ENCODE data around the gene ARL2. TPM values are rescaled to one million over a fixed set of nuclear protein-coding genes. Genes with fewer than 3 reads are reported as not detected.

The ARL2 gene
- total RNA-seq, 1 donor from 2014 or later: 66.4 TPM

- no peaks in the 10 kb centered on the region for H3K4me1 Mint-ChIP-seq (ENCODE audit: unreplicated experiment)
- peaks cover 9% of the 10 kb centered on the region for H3K27me3 Mint-ChIP-seq (ENCODE audit: unreplicated experiment)
- no peaks in the 10 kb centered on the region for H3K36me3 Mint-ChIP-seq (ENCODE audit: low read depth, unreplicated experiment)
- H3K27ac Mint-ChIP-seq (ENCODE audit: unreplicated experiment): no peak overlapping the region
- no peaks in the 10 kb centered on the region for H3K9me3 Mint-ChIP-seq (ENCODE audit: unreplicated experiment)
- no peak for DNase-seq (ENCODE audit: low spot score)
- no peak overlapping the region for H3K4me3 Mint-ChIP-seq (ENCODE audit: unreplicated experiment)
- TF ChIP-seq, protein P1, sequence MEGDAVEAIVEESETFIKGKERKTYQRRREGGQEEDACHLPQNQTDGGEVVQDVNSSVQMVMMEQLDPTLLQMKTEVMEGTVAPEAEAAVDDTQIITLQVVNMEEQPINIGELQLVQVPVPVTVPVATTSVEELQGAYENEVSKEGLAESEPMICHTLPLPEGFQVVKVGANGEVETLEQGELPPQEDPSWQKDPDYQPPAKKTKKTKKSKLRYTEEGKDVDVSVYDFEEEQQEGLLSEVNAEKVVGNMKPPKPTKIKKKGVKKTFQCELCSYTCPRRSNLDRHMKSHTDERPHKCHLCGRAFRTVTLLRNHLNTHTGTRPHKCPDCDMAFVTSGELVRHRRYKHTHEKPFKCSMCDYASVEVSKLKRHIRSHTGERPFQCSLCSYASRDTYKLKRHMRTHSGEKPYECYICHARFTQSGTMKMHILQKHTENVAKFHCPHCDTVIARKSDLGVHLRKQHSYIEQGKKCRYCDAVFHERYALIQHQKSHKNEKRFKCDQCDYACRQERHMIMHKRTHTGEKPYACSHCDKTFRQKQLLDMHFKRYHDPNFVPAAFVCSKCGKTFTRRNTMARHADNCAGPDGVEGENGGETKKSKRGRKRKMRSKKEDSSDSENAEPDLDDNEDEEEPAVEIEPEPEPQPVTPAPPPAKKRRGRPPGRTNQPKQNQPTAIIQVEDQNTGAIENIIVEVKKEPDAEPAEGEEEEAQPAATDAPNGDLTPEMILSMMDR (IDR thresholded peaks at IDR 0.05; ENCODE audit: unreplicated experiment): no peak
Observed at GRCh38 chr11:65066315-65066714, 52.4 kb downstream of the ARL2 start.

GRCh38 chr11:65066805-65067291, 52.9 kb downstream of the ARL2 start:
- Mint-ChIP-seq H3K36me3 (ENCODE audit: low read depth, unreplicated experiment) (no peaks in the 10 kb centered on the region), H3K27me3 (ENCODE audit: unreplicated experiment) (peaks cover 7% of the 10 kb centered on the region), H3K27ac (ENCODE audit: unreplicated experiment) (no peak overlapping the region), H3K4me3 (ENCODE audit: unreplicated experiment) (no peak overlapping the region), H3K9me3 (ENCODE audit: unreplicated experiment) (no peaks in the 10 kb centered on the region), H3K4me1 (ENCODE audit: unreplicated experiment) (no peaks in the 10 kb centered on the region)
- TF ChIP-seq, protein P1 (IDR thresholded peaks at IDR 0.05; ENCODE audit: unreplicated experiment): no peak
- no peak for DNase-seq (ENCODE audit: low spot score)

DNA sequence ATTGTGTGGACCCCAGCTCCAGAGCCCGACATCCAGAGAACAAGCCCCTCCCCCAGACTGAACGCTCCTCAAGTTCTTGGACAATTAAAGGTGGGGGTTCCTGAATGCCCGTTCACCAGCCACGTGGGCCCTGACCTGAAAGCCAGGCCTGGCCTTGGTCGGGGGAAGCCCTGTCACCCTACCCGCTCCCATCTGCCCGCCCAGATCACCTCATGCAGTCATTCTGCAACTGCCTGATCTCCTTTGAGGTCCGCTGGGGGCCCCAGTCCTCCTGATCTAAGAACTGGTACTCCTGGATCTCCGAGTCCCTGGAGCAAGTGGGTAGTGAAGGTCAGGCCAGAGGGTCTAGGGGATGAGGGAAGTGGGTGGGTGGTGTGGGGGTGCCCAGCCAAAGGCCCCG, 53.5 kb downstream of the ARL2 start:
- DNase-seq (ENCODE audit: low spot score): no peak
- peaks cover 5% of the 10 kb centered on the region for H3K27me3 Mint-ChIP-seq (ENCODE audit: unreplicated experiment)
- H3K4me3 Mint-ChIP-seq (ENCODE audit: unreplicated experiment): no peak overlapping the region
- no peaks in the 10 kb centered on the region for H3K4me1 Mint-ChIP-seq (ENCODE audit: unreplicated experiment)
- H3K27ac Mint-ChIP-seq (ENCODE audit: unreplicated experiment): no peak overlapping the region
- H3K36me3 Mint-ChIP-seq (ENCODE audit: low read depth, unreplicated experiment): no peaks in the 10 kb centered on the region
- H3K9me3 Mint-ChIP-seq (ENCODE audit: unreplicated experiment): no peaks in the 10 kb centered on the region
- TF ChIP-seq, protein P1 (IDR thresholded peaks at IDR 0.05; ENCODE audit: unreplicated experiment): no peak

- TF ChIP-seq, protein P1 (IDR thresholded peaks at IDR 0.05; ENCODE audit: unreplicated experiment): no peak
- H3K27ac Mint-ChIP-seq (ENCODE audit: unreplicated experiment): no peak overlapping the region
- DNase-seq (ENCODE audit: low spot score): no peak
- H3K27me3 Mint-ChIP-seq (ENCODE audit: unreplicated experiment): peaks cover 4% of the 10 kb centered on the region
- H3K4me1 Mint-ChIP-seq (ENCODE audit: unreplicated experiment): no peaks in the 10 kb centered on the region
- H3K4me3 Mint-ChIP-seq (ENCODE audit: unreplicated experiment): no peak overlapping the region
- H3K9me3 Mint-ChIP-seq (ENCODE audit: unreplicated experiment): no peaks in the 10 kb centered on the region
- no peaks in the 10 kb centered on the region for H3K36me3 Mint-ChIP-seq (ENCODE audit: low read depth, unreplicated experiment)
Observed at GRCh38 chr11:65069217-65069616, 55.3 kb downstream of the ARL2 start.

Small RNA genes lying within 50 kb of the gene (microRNA-seq; reads per million reads assigned to microRNA genes)
- 1.7 reads per million, percentile 26 among the genes with 10 or more reads in this experiment for gene MIR6879 (ENCODE audit: unreplicated experiment)

Other genes starting within 250 kb of the ARL2 start
- gene SF1, start 235.6 kb upstream of the ARL2 start, total RNA-seq (ENCODE audit: unreplicated experiment): 322 TPM
- 202 TPM for gene MAP4K2, start 210.9 kb upstream of the ARL2 start, total RNA-seq (ENCODE audit: unreplicated experiment)
- 56.3 TPM for gene MEN1, start 203.6 kb upstream of the ARL2 start, total RNA-seq (ENCODE audit: unreplicated experiment)
- gene CDC42BPG, start 169.5 kb upstream of the ARL2 start, total RNA-seq (ENCODE audit: unreplicated experiment): 4.1 TPM
- gene EHD1, start 135.5 kb upstream of the ARL2 start, total RNA-seq (ENCODE audit: unreplicated experiment): 84.0 TPM
- gene ATG2A, start 97.0 kb upstream of the ARL2 start, total RNA-seq (ENCODE audit: unreplicated experiment): 22.4 TPM
- 13.3 TPM for gene PPP2R5B, start 89.5 kb upstream of the ARL2 start, total RNA-seq (ENCODE audit: unreplicated experiment)
- gene GPHA2, start 78.3 kb upstream of the ARL2 start, total RNA-seq (ENCODE audit: unreplicated experiment): not detected
- not detected for gene MAJIN, start 42.1 kb upstream of the ARL2 start, total RNA-seq (ENCODE audit: unreplicated experiment)
- gene BATF2, start 17.2 kb upstream of the ARL2 start, total RNA-seq (ENCODE audit: unreplicated experiment): not detected
- 19.4 TPM for gene SNX15, start 13.3 kb downstream of the ARL2 start, total RNA-seq (ENCODE audit: unreplicated experiment)
- 4.8 TPM for gene SAC3D1, start 27.1 kb downstream of the ARL2 start, total RNA-seq (ENCODE audit: unreplicated experiment)
- gene NAALADL1, start 44.4 kb downstream of the ARL2 start, total RNA-seq (ENCODE audit: unreplicated experiment): not detected
- gene CDCA5, start 69.9 kb downstream of the ARL2 start, total RNA-seq (ENCODE audit: unreplicated experiment): 14.8 TPM
- gene ZFPL1, start 70.1 kb downstream of the ARL2 start, total RNA-seq (ENCODE audit: unreplicated experiment): 25.9 TPM
- 161 TPM for gene VPS51, start 82.1 kb downstream of the ARL2 start, total RNA-seq (ENCODE audit: unreplicated experiment)
- gene TM7SF2, start 97.7 kb downstream of the ARL2 start, total RNA-seq (ENCODE audit: unreplicated experiment): 35.6 TPM
- 6.0 TPM for gene ZNHIT2, start 103.5 kb downstream of the ARL2 start, total RNA-seq (ENCODE audit: unreplicated experiment)
- 998 TPM for gene FAU, start 108.0 kb downstream of the ARL2 start, total RNA-seq (ENCODE audit: unreplicated experiment)
- gene MRPL49, start 108.2 kb downstream of the ARL2 start, total RNA-seq (ENCODE audit: unreplicated experiment): 40.2 TPM
- gene SYVN1, start 120.4 kb downstream of the ARL2 start, total RNA-seq (ENCODE audit: unreplicated experiment): 32.2 TPM
- not detected for gene SPDYC, start 156.1 kb downstream of the ARL2 start, total RNA-seq (ENCODE audit: unreplicated experiment)
- gene CAPN1, start 167.8 kb downstream of the ARL2 start, total RNA-seq (ENCODE audit: unreplicated experiment): 148 TPM
- 17.9 TPM for gene POLA2, start 247.8 kb downstream of the ARL2 start, total RNA-seq (ENCODE audit: unreplicated experiment)